NB4 (cell line): ENCODE measurements around the gene CARD19.

Experiments used
- CTCF ChIP-seq: IDR thresholded peaks from one replicate; pipeline ENCODE4 v1.5.1; 2012; ENCODE audit warnings: low read depth, low read length
- MYC ChIP-seq: IDR thresholded peaks from 2 replicates; pipeline ENCODE4 v1.6.1; 2011; ENCODE audit warnings: low read depth, low read length
- POLR2A ChIP-seq: IDR thresholded peaks from 2 replicates; pipeline ENCODE4 v1.6.1; 2011; ENCODE audit warnings: mild to moderate bottlenecking; ENCODE audit not compliant: insufficient read length; ENCODE audit errors: extremely low read depth
- TF ChIP-seq, protein P1 (sequence below): IDR thresholded peaks from 2 replicates; pipeline ENCODE4 v1.6.1; 2011; ENCODE audit warnings: low read depth, low read length

DNA sequence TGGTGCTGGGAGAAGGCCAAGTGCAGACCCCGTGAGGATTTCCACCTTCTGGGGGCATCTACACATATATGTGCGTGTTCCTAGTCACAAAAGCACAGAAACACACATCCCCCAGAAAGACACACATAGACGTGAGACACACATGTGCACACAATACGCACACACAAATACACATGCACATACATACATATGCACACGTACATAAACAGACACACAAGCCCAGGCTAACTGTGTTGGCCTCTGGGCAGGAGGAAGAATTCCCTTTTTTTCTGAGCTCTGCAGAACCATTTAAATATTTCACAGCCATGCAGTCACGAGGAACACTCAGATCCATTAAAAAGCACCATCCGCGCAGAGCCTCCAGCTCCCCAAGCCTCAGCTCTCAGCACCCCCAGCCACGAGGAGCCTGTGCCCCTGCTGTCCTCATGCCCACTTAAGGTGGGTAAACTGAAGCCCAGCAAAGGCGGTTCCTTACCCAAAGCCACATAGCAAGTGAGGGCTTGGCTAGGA, 32.8 kb downstream of the CARD19 start:
- no peak for TF ChIP-seq CTCF
- TF ChIP-seq POLR2A, result no peak
- TF ChIP-seq MYC, result no peak
- TF ChIP-seq, protein P1, sequence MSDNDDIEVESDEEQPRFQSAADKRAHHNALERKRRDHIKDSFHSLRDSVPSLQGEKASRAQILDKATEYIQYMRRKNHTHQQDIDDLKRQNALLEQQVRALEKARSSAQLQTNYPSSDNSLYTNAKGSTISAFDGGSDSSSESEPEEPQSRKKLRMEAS, result no peak
